ENCODE data around the gene SLAMF8.

DNA sequence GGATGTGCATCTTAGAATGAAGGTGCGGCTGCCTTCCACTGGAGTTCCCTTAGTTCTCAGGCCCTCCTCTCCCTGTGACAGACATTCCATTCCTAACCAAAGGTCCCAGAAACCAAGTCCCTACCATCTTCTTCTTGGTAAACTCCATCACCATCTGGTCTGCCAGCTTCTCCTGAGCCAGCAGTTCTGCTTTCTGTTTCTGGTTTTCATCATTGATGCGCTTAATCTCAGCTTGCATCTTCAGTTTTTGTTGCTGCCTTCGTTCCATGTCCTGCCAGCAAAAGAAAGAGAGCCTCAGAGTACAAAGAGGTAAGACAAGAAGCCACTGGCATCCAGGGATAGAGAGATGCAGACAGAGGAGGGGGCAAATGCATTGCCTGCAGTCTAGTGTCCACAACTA, 53.8 kb downstream of the SLAMF8 start:
- TF ChIP-seq, protein P1, sequence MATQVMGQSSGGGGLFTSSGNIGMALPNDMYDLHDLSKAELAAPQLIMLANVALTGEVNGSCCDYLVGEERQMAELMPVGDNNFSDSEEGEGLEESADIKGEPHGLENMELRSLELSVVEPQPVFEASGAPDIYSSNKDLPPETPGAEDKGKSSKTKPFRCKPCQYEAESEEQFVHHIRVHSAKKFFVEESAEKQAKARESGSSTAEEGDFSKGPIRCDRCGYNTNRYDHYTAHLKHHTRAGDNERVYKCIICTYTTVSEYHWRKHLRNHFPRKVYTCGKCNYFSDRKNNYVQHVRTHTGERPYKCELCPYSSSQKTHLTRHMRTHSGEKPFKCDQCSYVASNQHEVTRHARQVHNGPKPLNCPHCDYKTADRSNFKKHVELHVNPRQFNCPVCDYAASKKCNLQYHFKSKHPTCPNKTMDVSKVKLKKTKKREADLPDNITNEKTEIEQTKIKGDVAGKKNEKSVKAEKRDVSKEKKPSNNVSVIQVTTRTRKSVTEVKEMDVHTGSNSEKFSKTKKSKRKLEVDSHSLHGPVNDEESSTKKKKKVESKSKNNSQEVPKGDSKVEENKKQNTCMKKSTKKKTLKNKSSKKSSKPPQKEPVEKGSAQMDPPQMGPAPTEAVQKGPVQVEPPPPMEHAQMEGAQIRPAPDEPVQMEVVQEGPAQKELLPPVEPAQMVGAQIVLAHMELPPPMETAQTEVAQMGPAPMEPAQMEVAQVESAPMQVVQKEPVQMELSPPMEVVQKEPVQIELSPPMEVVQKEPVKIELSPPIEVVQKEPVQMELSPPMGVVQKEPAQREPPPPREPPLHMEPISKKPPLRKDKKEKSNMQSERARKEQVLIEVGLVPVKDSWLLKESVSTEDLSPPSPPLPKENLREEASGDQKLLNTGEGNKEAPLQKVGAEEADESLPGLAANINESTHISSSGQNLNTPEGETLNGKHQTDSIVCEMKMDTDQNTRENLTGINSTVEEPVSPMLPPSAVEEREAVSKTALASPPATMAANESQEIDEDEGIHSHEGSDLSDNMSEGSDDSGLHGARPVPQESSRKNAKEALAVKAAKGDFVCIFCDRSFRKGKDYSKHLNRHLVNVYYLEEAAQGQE (IDR thresholded peaks at IDR 0.05; ENCODE audit: insufficient read depth in 1 of 2, low read depth in 2 of 2, low read length in 2 of 2) = no peak
- TF ChIP-seq POLR2AphosphoS5 (IDR thresholded peaks at IDR 0.05; ENCODE audit: low read depth, low read length) = no peak
- no peak for TF ChIP-seq FOXP2 (optimal IDR thresholded peaks at IDR 0.05; ENCODE audit: borderline replicate concordance, extremely low read depth, extremely low read length, insufficient read depth)
